HG03378 (cell line): ENCODE results near the gene ZNF212.
"Not testable (repeated sequence)": the region's sequence is repeated elsewhere in the genome, so short reads cannot be mapped to it uniquely, and the experiment has no call there.

Source experiments
- ATAC-seq: cut with Tn5 transposase; IDR thresholded peaks from one replicate; pipeline ENCODE4 v1.9.1; 2021; ENCODE audit warnings: mild to moderate bottlenecking, moderate library complexity; ENCODE audit not compliant: unreplicated experiment

The ZNF212 gene

GRCh38 chr7:149251518-149251917, 12.1 kb downstream of the ZNF212 start:
- not testable (repeated sequence) for ATAC-seq

- ATAC-seq: no peak
Observed at GRCh38 chr7:149252378-149252777, 12.9 kb downstream of the ZNF212 start.

- ATAC-seq: no peak
Observed at GRCh38 chr7:149253665-149254064, 14.2 kb downstream of the ZNF212 start.

- no peak for ATAC-seq
Observed at GRCh38 chr7:149254181-149254858, 14.9 kb downstream of the ZNF212 start.

GRCh38 chr7:149255174-149255573, 15.7 kb downstream of the ZNF212 start:
- no peak for ATAC-seq

GRCh38 chr7:149256568-149256967, 17.1 kb downstream of the ZNF212 start:
- ATAC-seq: no peak

- no peak for ATAC-seq
Observed at GRCh38 chr7:149257146-149257545, 17.7 kb downstream of the ZNF212 start.

GRCh38 chr7:149261316-149261828, 21.9 kb downstream of the ZNF212 start:
- peak; percentile 33 for ATAC-seq

GRCh38 chr7:149261829-149262617, 22.6 kb downstream of the ZNF212 start, which contains the start of gene ZNF783:
ZNF783 (plus strand) TSS chr7:149262196; CDS start chr7:149262334, 138 bp downstream.
- ATAC-seq: peak; percentile 76

- no peak for ATAC-seq
Observed at GRCh38 chr7:149266451-149266850, 27.0 kb downstream of the ZNF212 start.

GRCh38 chr7:149267733-149268132, 28.3 kb downstream of the ZNF212 start:
- no peak for ATAC-seq

GRCh38 chr7:149274424-149274823, 35.0 kb downstream of the ZNF212 start:
- ATAC-seq: not testable (repeated sequence)

- no peak for ATAC-seq
Observed at GRCh38 chr7:149277871-149278270, 38.4 kb downstream of the ZNF212 start.

- ATAC-seq: no peak
Observed at GRCh38 chr7:149278396-149278795, 38.9 kb downstream of the ZNF212 start.

GRCh38 chr7:149279111-149279743, 39.8 kb downstream of the ZNF212 start:
- ATAC-seq: no peak

GRCh38 chr7:149280151-149280550, 40.7 kb downstream of the ZNF212 start:
- no peak for ATAC-seq

GRCh38 chr7:149280661-149281507, 41.4 kb downstream of the ZNF212 start:
- no peak for ATAC-seq

GRCh38 chr7:149281508-149282330, 42.3 kb downstream of the ZNF212 start:
- ATAC-seq: no peak

- no peak for ATAC-seq
Observed at GRCh38 chr7:149282331-149282655, 42.8 kb downstream of the ZNF212 start.

- ATAC-seq: no peak
Observed at GRCh38 chr7:149283321-149283720, 43.9 kb downstream of the ZNF212 start.
